Stimulated activated effector memory CD8-positive, alpha-beta T cell treated with anti-CD3 and anti-CD28 coated beads, Interleukin-12 subunit alpha, Interleukin-12 subunit beta, amount 100 ng/mL, for 72 hours (primary cell): ENCODE results near the gene CD47.

Source experiments
- ATAC-seq: fragments of 150-1000 bp; cut with Tn5 transposase; 2 replicates; pipeline ENCODE4 v1.10.0; 2021
- DNase-seq, 2 donors: peaks; one replicate each; pipeline ENCODE4 v3.0.0; 2021 to 2022; ENCODE audit warnings: low spot score in 2 of 2
- H3K27ac Mint-ChIP-seq: one replicate; pipeline ENCODE4 v1.8.0; 2022; ENCODE audit warnings: mild to moderate bottlenecking, mixed read lengths
- H3K36me3 Mint-ChIP-seq: one replicate; pipeline ENCODE4 v1.8.0; 2022; ENCODE audit warnings: mild to moderate bottlenecking, mixed read lengths
- H3K4me1 Mint-ChIP-seq: one replicate; pipeline ENCODE4 v1.8.0; 2022; ENCODE audit warnings: mixed read lengths
- H3K4me3 Mint-ChIP-seq: one replicate; pipeline ENCODE4 v1.8.0; 2022; ENCODE audit warnings: mild to moderate bottlenecking, mixed read lengths
- H3K9me3 Mint-ChIP-seq: one replicate; pipeline ENCODE4 v1.8.0; 2022; ENCODE audit warnings: mixed read lengths

Gene CD47

GRCh38 chr3:108030960-108031359, 59.9 kb downstream of the CD47 start:
- DNase-seq = no peak
- Mint-ChIP-seq H3K4me3 (no peak overlapping the region), H3K9me3 (no peaks in the 10 kb centered on the region), H3K27ac (no peak overlapping the region), H3K4me1 (peaks cover 5% of the 10 kb centered on the region), H3K36me3 (peaks cover 29% of the 10 kb centered on the region)
- no peak for ATAC-seq

- H3K4me1 Mint-ChIP-seq = no peaks in the 10 kb centered on the region
- no peaks in the 10 kb centered on the region for H3K9me3 Mint-ChIP-seq
- H3K27ac Mint-ChIP-seq = no peak overlapping the region
- DNase-seq = no peak
- no peak for ATAC-seq
- H3K4me3 Mint-ChIP-seq = no peak overlapping the region
- H3K36me3 Mint-ChIP-seq = peaks cover 21% of the 10 kb centered on the region
These were observed 61.4 kb downstream of the CD47 start for GRCh38 chr3:108029466-108029865.

- Mint-ChIP-seq H3K9me3 (no peaks in the 10 kb centered on the region), H3K4me3 (no peak overlapping the region), H3K27ac (no peak overlapping the region), H3K4me1 (no peaks in the 10 kb centered on the region), H3K36me3 (peaks cover 17% of the 10 kb centered on the region)
- no peak for DNase-seq
- ATAC-seq = no peak
These were observed 61.9 kb downstream of the CD47 start for GRCh38 chr3:108028896-108029295.

- DNase-seq (no peak), ATAC-seq (no peak)
- Mint-ChIP-seq H3K4me3 (no peak overlapping the region), H3K27ac (no peak overlapping the region), H3K36me3 (no peaks in the 10 kb centered on the region), H3K4me1 (no peaks in the 10 kb centered on the region), H3K9me3 (no peaks in the 10 kb centered on the region)
These were observed 65.7 kb downstream of the CD47 start for GRCh38 chr3:108025177-108025576.

GRCh38 chr3:108024146-108024850, 66.5 kb downstream of the CD47 start:
- no peaks in the 10 kb centered on the region for H3K9me3 Mint-ChIP-seq
- H3K27ac Mint-ChIP-seq = no peak overlapping the region
- H3K4me3 Mint-ChIP-seq = no peak overlapping the region
- H3K4me1 Mint-ChIP-seq = no peaks in the 10 kb centered on the region
- H3K36me3 Mint-ChIP-seq = no peaks in the 10 kb centered on the region
- no peak for DNase-seq
- no peak for ATAC-seq

GRCh38 chr3:108022256-108023150, 68.3 kb downstream of the CD47 start:
- DNase-seq = no peak

GRCh38 chr3:108021533-108021932, 69.3 kb downstream of the CD47 start:
- Mint-ChIP-seq H3K36me3 (no peaks in the 10 kb centered on the region), H3K4me3 (no peak overlapping the region), H3K9me3 (no peaks in the 10 kb centered on the region), H3K4me1 (no peaks in the 10 kb centered on the region), H3K27ac (peak overlapping the region; percentile 53)
- no peak for ATAC-seq
- no peak for DNase-seq

More at GRCh38 chr3:108022256-108023150, 68.3 kb downstream of the CD47 start:
- Mint-ChIP-seq H3K27ac (peak overlapping the region; percentile 53), H3K36me3 (no peaks in the 10 kb centered on the region), H3K9me3 (no peaks in the 10 kb centered on the region), H3K4me3 (no peak overlapping the region), H3K4me1 (no peaks in the 10 kb centered on the region)
- ATAC-seq = no peak

GRCh38 chr3:108021131-108021530, 69.7 kb downstream of the CD47 start:
- no peaks in the 10 kb centered on the region for H3K9me3 Mint-ChIP-seq
- H3K36me3 Mint-ChIP-seq = no peaks in the 10 kb centered on the region
- H3K27ac Mint-ChIP-seq = no peak overlapping the region
- no peaks in the 10 kb centered on the region for H3K4me1 Mint-ChIP-seq
- ATAC-seq (no peak), DNase-seq (no peak)
- no peak overlapping the region for H3K4me3 Mint-ChIP-seq

- Mint-ChIP-seq H3K4me1 (no peaks in the 10 kb centered on the region), H3K36me3 (no peaks in the 10 kb centered on the region), H3K9me3 (no peaks in the 10 kb centered on the region), H3K27ac (no peak overlapping the region), H3K4me3 (no peak overlapping the region)
- DNase-seq (no peak), ATAC-seq (no peak)
These were observed 72.3 kb downstream of the CD47 start for GRCh38 chr3:108018552-108018951.

GRCh38 chr3:108017587-108017986, 73.2 kb downstream of the CD47 start:
- Mint-ChIP-seq H3K9me3 (no peaks in the 10 kb centered on the region), H3K36me3 (no peaks in the 10 kb centered on the region), H3K4me1 (no peaks in the 10 kb centered on the region), H3K4me3 (no peak overlapping the region), H3K27ac (no peak overlapping the region)
- ATAC-seq (no peak), DNase-seq (no peak)

GRCh38 chr3:108014943-108015342, 75.9 kb downstream of the CD47 start:
- no peak for DNase-seq
- no peaks in the 10 kb centered on the region for H3K4me1 Mint-ChIP-seq
- ATAC-seq = no peak
- no peak overlapping the region for H3K27ac Mint-ChIP-seq
- no peaks in the 10 kb centered on the region for H3K9me3 Mint-ChIP-seq
- H3K36me3 Mint-ChIP-seq = no peaks in the 10 kb centered on the region
- no peak overlapping the region for H3K4me3 Mint-ChIP-seq

- H3K4me1 Mint-ChIP-seq = no peaks in the 10 kb centered on the region
- DNase-seq (no peak), ATAC-seq (no peak)
- H3K36me3 Mint-ChIP-seq = no peaks in the 10 kb centered on the region
- no peak overlapping the region for H3K4me3 Mint-ChIP-seq
- no peak overlapping the region for H3K27ac Mint-ChIP-seq
- H3K9me3 Mint-ChIP-seq = no peaks in the 10 kb centered on the region
These were observed 77.4 kb downstream of the CD47 start for GRCh38 chr3:108013141-108014055.

GRCh38 chr3:108012304-108012703, 78.5 kb downstream of the CD47 start:
- no peak overlapping the region for H3K27ac Mint-ChIP-seq
- no peaks in the 10 kb centered on the region for H3K9me3 Mint-ChIP-seq
- DNase-seq (no peak), ATAC-seq (no peak)
- H3K4me3 Mint-ChIP-seq = no peak overlapping the region
- no peaks in the 10 kb centered on the region for H3K4me1 Mint-ChIP-seq
- no peaks in the 10 kb centered on the region for H3K36me3 Mint-ChIP-seq

GRCh38 chr3:108011616-108012015, 79.2 kb downstream of the CD47 start:
- Mint-ChIP-seq H3K36me3 (no peaks in the 10 kb centered on the region), H3K4me1 (no peaks in the 10 kb centered on the region), H3K4me3 (no peak overlapping the region), H3K9me3 (no peaks in the 10 kb centered on the region), H3K27ac (no peak overlapping the region)
- no peak for DNase-seq
- ATAC-seq = no peak

- no peaks in the 10 kb centered on the region for H3K36me3 Mint-ChIP-seq
- H3K4me1 Mint-ChIP-seq = no peaks in the 10 kb centered on the region
- H3K27ac Mint-ChIP-seq = no peak overlapping the region
- no peaks in the 10 kb centered on the region for H3K9me3 Mint-ChIP-seq
- DNase-seq (no peak), ATAC-seq (no peak)
- no peak overlapping the region for H3K4me3 Mint-ChIP-seq
These were observed 81.7 kb downstream of the CD47 start for GRCh38 chr3:108008931-108009639.
